Measurements from ENCODE around the gene EP300.
"Not testable (repeated sequence)": the region's sequence is repeated elsewhere in the genome, so short reads cannot be mapped to it uniquely, and the experiment has no call there.

Gene EP300

DNA sequence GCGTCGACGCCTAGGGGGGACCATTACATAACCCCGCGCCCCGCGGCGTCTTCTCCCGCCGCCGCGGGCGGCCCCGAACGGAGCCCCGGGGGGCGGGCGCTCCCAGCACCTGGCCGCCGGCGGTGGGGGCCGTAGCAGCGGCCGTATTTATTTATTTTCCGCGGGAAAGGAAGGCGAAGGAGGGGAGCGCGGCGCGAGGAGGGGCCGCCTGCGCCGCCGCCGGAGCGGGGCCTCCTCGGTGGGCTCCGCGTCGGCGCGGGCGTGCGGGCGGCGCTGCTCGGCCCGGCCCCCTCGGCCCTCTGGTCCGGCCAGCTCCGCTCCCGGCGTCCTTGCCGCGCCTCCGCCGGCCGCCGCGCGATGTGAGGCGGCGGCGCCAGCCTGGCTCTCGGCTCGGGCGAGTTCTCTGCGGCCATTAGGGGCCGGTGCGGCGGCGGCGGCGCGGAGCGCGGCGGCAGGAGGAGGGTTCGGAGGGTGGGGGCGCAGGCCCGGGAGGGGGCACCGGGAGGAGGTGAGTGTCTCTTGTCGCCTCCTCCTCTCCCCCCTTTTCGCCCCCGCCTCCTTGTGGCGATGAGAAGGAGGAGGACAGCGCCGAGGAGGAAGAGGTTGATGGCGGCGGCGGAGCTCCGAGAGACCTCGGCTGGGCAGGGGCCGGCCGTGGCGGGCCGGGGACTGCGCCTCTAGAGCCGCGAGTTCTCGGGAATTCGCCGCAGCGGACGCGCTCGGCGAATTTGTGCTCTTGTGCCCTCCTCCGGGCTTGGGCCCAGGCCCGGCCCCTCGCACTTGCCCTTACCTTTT, at the start of gene EP300:
EP300 (plus strand) TSS at position 570 of the 795 bp plus-strand sequence. CDS start 413 bp downstream, outside the sequence.
- DNase-seq = peak; percentile 80

DNA sequence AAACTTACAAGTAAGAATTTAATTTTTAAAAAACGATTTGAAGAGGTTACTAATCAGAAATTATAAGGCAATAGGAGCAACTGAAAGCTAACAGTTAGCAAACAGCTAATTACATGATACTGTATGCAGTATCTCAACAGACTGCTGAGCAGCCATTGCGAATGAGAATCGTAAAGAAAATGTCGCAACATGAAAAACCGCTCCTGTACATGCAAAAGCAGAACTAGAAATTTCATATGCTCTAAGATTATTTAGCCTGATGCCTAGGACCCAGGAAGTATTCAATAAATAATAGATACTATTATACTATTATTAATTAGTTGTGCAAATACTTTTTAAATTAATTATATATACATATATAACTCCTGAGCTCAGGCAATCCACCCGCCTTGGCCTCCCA, 48.7 kb upstream of the EP300 start:
- no peak for DNase-seq

DNA sequence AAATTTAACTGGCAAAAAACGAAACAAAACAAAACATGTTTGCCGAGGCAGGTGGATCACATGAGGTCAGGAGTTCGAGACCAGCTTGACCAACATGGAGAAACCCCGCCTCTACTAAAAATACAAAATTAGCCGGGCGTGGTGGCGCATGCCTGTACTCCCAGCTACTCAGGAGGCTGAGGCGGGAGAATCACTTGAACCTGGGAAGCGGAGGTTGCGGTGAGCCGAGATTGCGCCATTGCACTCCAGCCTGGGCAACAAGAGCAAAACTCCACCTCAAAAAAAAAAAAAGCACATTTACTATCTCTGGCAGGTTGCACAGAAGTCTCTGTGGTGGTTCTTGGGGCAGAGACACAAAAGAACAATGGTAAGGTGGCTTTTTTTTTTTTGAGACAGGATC, 46.8 kb upstream of the EP300 start:
- DNase-seq = not testable (repeated sequence)

DNA sequence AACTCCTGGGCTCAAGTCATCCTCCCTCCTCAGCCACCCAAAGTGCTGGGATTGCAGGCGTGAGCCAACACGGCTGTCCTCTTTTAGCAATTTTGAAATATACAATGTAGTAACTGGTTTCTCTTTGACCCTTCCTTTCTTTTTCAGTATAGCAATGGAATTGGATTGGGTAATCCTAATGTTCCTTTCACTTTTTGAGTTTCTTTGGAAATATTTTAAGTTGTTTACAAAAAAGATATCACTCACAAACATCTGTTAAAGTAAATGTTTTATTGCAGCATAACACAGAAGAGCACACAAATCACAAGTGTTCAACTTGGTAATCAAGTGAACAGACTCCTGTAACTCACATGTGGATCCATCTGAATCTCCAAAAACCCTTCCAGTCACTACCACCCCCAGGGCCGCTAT, 44.6 kb upstream of the EP300 start:
- DNase-seq = no peak

DNA sequence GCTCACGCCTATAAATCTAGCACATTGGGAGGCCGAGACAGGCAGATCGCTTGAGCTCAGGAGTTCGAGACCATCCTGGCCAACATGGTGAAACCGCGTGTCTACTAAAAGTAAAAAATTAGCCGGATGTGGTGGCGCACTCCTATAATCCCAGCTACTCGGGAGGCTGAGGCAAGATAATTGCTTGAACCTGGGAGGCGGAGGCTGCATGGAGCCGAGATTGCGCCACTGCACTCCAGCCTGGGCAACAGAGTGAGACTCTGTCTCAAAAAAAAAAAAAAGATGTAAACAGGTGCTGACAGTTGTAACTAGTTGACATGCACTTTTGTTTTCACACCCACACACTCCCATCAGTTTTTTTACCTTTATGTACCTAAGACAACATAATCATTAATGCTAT, 44.0 kb upstream of the EP300 start:
- not testable (repeated sequence) for DNase-seq

DNA sequence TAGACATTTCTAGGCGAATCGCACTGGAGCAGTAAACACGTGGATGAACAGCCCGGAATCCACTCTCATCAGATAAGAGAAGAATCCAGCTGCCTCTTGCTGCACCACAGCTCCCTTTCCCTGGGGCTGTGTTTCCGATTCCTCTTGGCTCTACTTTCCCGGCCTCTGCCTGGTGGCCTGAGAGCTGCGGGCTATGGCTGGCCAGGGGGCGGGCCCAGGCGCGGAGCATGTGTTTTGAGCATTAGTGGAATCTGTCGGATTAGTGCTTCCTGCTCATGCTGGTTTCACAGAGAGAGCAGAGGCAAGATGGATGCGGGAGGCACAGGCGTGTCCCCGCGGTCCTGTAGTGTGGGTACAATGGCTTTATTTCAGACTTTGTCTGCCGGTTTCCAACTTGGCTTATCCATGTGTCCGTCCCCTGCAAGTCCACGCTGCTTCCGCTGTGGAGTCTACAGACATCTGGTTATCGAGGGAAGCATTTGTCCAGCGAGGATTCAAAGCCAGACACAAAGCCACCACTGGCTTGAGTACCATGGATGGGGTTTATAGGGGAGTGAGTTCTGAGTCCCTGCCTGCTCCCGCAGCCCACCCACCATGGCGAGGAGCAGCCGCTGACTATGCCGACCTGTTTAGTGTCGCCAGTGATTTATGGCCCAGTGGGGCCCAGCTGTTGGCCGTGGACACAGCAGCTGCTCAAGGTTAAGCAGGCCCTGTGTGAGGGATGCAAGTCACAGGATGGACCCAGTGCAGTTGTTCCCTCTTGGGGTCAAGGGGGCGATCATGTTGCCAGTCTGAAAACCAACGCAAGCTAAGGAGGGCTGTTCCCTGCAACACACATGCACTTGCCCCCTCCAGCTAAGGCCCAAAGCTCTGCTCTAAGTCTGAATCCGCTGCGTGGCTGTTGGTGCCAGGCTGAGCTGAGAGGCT, 43.3 kb upstream of the EP300 start:
- peak; percentile 92 for DNase-seq

DNA sequence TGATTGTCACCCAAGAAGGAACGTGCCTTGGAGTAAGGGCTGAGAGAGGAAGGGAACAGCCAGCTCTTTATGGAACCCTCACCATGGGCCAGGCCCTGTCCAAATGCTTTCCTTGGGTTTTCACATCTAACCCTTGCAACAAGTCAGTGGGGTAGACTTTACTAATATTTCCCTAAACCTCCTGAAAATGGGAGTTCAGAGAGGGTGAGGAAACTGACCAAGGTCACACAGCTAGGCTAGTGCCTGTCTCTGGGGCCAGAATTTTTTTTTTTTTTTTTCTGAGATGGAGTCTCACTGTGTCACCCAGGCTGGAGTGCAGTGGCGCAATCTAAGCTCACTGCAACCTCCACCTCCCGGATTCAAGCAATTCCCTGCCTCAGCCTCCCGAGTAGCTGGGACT, 42.6 kb upstream of the EP300 start:
- not testable (repeated sequence) for DNase-seq

DNA sequence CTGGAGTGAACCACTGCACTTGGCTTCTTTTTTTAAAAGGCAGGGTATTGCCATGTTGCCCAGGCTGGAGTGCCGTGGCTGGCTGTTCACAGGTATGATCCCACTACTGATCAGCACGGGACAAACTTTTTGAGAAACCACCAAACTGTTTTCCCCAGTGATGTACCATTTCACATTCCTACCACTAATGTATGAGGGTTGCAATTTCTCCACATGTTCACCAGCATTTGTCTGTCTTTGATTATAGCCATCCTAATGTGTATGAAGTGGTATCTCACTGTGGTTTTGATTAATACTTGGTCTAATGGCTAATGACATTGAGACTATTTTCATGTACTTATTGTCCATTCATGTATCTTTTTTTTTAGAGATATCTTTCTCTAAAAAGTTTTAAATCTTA, 41.5 kb upstream of the EP300 start:
- DNase-seq = no peak

DNA sequence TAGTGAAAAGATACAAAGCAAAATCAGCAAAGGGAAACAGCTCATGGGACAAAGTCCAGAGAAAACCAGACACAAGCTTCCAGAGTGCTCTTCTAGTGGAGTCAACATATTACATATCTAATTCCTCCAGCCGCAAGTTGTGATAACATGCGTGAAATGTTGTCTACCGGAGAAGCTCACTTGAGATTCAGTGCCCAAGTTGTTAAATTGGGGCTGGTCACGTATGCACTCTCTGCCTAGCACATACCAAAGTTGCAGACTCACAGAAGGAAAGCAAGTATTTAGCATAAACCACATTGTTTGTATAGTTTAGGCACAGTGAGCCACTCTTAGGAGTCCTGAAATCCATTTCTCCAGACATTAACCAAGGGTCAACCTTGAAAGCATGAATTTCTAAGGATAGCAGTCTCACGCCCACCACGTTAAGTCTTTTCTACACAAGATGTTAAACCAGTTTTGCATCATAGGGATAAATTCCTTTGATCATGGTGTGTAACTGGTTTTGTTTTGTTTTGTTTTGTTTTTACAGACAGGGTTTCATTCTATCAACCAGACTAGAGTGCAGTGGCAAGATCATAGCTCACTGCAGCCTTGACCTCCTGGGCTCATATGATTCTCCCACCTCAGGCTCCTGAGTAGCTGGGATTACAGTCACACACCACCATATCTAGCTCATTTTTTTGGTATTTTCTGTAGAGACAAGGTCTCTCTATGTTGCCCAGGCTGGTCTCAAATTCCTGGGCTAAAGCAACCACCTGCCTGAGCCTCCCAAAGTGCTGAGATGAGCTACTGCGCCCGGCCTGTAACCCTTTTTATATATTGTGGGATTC, 39.5 kb upstream of the EP300 start:
- peak; percentile 83 for DNase-seq

DNA sequence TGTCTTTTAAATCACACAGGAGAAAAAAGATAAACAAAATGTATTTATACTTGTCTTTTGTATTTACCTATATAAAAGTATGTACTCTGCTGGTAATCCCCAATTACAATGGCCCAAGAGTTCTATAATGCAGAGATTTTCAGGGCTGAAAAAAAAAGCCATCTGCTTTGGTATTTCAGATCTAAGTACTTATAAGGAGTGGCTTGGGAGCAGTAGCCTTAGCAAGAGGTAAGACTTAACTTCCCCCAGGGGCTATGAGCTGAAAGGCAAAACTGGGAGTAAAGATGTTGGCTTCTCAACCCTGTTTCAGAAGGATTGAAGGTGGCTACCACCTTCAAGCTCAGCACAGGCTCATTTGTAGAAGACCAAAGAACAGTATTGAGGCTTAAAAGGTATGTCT, 35.3 kb upstream of the EP300 start:
- no peak for DNase-seq

DNA sequence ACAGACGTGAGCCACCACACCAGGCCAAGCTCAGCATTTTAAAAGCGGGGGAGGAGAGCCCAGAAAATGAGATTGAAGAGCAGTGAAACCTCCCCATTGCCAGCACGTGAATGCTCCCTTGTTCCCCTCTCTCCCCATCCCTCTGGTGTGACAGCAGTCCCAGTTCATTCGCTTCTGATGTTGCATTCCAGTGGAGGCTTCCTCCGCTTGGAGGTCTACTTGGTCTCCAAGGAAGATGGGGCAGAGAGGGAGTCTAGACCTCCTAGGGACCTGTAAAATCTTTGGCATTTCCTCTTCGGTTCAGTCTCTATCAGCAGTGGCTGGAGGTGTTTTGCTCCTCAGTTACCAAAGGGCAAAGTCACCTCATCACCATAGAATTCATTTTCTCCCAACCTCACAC, 30.2 kb upstream of the EP300 start:
- DNase-seq = no peak

DNA sequence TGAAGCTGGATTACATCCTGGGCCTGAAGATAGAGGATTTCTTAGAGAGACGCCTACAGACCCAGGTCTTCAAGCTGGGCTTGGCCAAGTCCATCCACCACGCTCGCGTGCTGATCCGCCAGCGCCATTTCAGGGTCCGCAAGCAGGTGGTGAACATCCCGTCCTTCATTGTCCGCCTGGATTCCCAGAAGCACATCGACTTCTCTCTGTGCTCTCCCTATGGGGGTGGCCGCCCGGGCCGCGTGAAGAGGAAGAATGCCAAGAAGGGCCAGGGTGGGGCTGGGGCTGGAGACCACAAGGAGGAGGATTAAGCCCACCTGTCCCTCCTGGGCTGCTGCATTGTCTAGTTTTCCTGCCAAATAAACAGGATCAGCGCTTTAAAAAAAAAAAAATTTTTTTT, 28.1 kb upstream of the EP300 start:
- not testable (repeated sequence) for DNase-seq

DNA sequence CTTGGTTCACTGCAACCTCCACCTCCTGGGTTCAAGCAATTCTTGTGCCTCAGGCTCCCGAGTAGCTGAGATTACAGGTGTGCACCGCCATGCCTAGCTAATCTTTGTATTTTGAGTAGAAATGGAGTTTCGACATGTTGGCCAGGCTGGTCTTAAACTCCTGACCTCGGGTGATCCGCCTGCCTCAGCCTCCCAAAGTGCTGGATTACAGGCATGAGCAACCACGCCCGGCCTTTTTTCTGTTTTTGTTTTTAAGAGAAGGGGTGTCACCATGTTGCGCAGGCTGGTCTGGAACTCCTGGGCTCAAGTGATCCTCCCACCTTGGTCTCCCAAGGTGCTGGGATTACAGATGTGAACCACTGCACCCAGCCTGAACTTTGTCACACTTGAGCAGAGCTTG, 26.1 kb upstream of the EP300 start:
- DNase-seq = not testable (repeated sequence)

DNA sequence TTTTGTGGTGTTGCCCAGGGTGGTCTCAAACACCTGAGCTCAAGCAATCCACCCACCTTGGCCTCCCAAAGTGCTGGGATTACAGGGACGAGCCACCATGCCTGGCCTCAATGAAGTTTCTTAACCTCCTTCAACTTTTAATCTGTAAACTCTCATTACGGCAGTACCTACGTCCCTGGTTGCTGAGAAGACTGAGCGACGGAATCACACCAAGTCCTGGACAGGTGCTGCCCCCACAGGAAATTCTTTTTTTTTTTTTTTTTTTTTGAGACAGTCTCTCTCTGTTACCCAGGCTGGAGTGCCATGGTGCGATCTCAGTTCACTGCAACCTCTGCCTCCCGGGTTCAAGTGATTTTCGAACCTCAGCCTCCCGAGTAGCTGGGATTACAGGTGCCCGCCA, 24.4 kb upstream of the EP300 start:
- not testable (repeated sequence) for DNase-seq

DNA sequence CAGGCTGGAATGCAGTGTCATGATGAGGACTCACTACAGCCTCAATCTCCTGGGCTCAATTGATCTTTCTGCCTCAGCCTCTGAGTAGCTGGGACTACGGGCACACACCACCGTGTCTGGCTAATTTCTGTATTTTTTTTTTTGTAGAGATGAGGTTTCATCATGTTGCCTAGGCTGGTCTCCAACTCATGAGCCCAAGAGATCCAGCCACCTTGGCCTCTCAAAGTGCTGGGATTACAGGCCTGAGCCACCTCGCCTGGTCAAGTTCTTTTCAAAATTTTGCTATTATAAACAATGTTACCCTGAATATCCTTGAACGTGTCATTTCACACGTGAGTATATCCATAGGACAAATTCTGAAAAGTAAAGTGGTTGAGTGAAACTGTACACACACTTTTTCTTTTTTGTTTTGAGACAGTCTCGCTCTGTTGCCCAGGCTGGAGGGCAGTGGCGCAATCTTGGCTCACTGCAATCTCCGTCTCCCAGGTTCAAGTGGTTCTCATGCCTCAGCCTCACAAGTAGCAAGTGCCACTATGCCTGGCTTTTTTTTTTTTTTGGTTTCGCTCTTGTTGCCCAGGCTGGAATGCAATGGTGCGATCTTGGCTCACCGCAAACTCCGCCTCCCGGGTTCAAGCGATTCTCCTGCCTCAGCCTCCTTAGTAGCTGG, 21.6 kb upstream of the EP300 start:
- no peak for DNase-seq

DNA sequence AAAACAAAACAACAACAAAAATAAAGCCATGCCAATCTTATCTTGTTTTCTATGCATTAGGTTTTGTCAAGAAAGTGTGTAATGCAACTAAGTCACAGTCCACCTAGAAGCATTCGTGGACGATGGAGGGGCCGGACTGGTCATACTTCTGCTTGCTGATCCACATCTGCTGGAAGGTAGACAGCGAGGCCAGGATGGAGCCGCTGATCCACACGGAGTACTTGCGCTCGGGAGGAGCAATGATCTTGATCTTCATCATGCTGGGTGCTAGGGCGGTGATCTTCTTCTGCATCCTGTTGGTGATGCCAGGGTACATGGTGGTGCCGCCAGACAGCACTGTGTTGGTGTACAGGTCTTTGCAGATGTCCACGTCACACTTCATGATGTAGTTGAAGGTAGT, 18.3 kb upstream of the EP300 start:
- DNase-seq = no peak

DNA sequence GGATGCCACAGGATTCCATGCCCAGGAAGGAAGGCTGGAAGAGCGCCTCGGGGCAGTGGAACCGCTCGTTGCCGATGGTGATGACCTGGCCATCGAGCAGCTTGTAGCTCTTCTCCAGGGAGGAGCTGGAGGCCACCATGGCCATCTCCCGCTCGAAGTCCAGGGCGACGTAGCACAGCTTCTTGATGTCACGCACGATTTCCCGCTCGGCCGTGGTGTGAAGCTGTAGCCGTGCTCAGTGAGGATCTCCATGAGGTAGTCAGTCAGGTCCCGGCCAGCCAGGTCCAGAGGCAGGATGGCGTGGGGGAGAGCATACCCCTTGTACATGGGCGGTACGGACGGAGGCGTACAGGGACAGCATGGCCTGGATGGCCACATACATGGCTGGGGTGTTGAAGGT, 17.9 kb upstream of the EP300 start:
- no peak for DNase-seq

DNA sequence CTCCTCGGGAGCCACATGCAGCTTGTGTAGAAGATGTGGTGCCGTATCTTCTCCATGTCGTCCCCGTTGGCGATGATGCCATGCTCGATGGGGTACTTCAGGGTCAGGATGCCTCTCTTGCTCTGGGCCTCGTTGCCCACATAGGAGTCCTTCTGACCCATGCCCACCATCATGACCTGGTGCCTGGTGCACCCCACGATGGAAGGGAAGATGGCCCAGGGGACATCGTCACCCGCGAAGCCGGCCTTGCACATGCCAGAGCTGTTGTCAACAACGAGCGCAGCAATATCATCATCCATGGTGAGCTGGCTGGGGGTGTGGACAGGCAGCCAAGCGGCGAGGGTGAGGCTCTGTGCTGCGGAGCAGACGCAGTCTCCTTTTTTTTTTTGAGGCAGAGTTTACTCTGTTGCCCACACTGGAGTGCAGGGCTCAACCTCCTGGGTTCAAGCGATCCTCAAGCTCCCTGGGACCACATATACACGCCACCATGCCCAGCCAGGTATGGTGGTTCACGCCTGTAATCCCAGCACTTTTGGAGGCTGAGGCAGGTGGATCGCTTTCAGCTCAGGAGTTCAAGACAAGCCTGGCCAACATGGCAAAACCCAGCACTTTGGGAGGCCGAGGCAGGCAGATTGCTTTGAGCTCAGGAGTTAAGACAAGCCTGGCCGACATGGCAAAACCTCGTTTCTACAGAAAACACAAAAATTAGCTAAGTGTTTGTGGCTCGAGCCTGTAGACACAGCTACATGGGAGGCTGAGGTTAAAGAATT, 17.3 kb upstream of the EP300 start:
- DNase-seq = no peak

DNA sequence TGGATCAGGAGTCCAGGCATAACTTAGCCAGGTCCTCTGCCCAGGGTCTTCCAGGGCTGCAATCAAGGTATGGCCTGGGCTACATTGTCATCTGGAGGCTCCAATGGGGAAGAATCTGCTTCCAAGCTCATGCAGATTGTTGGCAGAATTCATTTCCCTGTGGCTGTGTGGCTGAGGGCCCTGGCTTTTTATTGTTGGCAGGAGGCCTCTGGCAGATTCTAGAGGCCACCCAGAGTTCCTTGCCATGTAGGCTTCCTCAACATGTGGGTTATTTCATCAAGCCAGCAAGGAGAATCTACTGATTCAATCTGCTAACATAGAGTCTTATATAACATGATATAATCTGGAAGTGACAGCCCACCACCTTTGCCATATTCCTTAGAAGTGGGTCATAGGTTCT, 16.4 kb upstream of the EP300 start:
- no peak for DNase-seq

DNA sequence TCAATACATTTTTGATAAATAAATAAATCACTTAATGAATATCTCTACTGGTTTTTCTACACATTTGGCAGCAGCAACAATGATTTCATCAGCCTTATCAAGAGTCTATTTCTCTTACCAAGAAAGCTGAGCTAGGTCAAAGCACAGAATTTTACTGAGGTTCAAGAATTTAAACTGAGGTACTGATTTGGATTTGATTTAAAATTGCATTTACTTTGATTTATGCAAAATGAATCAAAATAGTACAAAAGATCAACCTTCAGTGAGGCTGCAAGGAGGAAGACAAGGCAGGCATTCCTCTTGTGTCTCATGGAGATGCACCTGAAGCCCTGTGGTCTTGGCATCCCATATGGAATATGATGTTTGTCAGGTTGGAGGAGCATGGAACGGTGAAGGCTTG, 15.5 kb upstream of the EP300 start:
- no peak for DNase-seq

DNA sequence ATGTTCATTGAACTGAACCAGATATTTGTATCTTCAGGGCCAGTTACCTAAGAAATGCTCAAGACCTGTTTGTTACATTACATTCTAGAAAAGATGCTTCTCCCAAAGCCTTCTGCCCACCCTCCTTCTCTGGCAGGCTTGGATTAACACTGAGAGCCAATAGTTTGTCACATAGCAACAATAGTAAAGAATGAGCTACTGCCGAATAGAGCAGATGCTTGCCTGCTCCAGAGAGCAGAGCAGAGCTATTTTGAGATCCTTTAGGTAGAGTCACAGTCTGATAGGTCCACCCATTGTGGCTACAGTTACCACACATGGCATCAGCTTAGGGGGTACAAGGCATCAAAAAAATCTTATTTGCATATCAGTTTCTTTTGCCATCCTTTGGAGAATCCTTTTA, 13.5 kb upstream of the EP300 start:
- no peak for DNase-seq

DNA sequence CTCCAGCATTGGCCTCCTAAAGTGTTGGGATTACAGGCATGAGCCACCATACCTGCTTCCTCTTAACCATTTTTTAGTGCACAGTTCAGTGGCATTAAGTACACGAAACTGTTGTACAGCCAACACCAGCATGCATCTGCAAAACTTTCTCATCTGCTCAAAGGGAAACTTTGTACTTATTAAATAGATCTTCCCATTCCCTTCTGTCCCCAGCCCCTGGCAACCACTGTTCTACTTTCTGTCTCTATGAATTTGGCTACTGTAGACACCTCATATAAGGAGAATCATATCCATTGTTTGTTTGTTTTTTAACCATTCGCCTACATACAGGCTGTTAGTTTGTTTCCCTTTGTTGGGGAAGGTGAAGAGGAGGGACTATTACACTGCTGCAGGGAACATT, 6.5 kb upstream of the EP300 start:
- DNase-seq = no peak

Data from EL (cell line).